NCI-H446 treated with DMSO at 0.1 percent for 48 hours (cell line): ENCODE data around the gene ELP4.
A peak's percentile ranks its signal among the peaks of the same experiment; 100 is the strongest.
"Not testable (repeated sequence)": the region's sequence is repeated elsewhere in the genome, so short reads cannot be mapped to it uniquely, and the experiment has no call there.

ENCODE experiments used
- DNase-seq: peaks from one replicate; lab custom pipeline; 2025; lab: John Stamatoyannopoulos, UW

ELP4 gene

DNA sequence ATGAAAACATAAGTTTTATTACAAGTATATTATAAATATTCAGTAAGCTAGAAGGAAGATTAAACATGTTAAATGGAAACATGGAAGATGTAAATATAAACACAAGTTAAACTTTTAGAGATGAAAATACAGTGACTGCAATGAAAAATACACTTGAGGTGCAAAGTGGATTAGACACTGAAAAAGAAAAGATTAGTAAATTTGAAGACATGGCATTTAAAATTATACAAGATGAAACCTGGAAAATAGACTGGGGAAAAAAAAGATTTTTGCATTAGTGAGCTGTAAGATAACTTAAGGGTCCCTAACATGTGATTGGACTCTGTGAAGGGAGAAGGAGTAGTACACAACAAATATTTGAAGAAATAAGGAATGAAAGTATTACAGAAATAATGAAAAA lies 33.3 kb downstream of the ELP4 start:
- no peak for DNase-seq

DNA sequence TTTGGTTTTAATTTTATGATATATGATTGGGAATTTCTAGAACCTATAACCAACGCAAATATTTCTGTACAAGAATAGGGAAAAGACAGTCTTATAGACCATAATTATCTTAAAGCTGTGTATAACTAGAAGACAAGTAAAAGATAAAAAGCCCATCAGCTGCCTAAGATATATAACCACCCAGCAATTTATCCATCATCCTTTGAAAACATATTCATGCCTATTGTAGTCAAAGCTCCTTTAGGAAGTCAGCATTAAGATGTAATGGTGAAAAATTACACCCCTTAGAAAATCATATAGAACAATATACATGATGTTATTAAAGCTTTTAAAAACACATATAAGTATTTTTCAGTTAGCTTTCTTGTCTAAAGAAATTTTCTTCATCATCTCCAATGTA lies 46.4 kb downstream of the ELP4 start:
- no peak for DNase-seq

DNA sequence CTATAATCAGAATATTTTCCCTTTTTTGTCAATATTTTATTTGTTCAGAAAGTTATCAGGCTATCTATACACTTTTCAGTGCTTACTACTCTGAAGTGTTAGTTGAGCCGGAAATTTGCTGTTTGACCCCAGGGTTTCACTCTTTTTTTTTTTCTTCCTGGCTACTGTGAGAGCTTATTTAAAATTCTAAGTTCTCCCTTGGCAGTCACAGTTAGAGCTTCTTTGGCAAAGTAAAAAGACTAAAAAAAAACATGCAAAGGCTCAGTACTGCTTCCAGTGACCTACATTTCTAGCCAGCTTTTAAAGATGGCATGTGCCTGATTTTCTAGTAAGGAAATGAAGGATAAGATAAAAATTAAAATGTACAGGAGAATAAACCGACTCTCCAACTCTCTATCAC lies 48.4 kb downstream of the ELP4 start:
- DNase-seq, result peak; percentile 68

DNA sequence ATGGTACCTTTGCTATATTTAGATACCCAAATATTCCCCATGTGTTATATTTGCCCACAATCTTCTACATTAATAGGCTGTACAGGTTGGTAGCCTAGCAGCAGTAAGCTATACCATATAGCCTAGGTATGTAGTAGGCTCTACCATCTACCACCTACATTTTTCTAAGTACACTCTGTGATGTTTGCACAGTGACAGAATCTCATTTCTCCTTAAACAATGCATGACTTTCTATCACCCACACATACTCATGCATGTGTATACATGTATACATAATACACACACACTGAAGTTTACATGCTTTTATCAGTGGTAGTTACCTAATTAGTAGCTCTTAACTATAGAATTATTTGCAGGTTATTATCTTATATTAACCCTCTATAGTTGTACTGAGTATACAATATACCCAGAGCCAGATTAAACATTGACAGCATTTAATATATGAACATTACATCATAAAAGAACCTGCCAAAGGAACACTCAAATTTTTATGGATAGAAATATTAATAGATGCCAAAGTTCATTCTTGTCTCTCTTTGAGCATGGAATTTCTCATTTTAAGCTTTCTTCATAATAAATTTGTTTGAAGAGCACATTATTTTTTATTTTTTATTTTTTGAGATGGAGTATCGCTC lies 51.4 kb downstream of the ELP4 start:
- no peak for DNase-seq

DNA sequence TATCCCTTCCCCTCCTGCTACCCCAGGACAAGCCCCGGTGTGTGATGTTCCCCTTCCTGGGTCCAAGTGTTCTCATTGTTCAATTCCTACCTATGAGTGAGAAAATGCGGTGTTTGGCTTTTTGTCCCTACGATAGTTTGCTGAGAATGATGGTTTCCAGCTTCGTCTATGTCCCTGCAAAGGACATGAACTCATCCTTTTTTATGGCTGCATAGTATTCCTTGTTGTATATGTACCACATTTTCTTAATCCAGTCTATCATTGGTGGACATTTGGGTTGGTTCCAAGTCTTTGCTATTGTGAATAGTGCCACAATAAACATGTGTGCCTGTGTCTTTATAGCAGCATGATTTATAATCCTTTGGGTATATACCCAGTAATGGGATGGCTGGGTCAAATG lies 55.0 kb downstream of the ELP4 start:
- DNase-seq, result not testable (repeated sequence)

DNA sequence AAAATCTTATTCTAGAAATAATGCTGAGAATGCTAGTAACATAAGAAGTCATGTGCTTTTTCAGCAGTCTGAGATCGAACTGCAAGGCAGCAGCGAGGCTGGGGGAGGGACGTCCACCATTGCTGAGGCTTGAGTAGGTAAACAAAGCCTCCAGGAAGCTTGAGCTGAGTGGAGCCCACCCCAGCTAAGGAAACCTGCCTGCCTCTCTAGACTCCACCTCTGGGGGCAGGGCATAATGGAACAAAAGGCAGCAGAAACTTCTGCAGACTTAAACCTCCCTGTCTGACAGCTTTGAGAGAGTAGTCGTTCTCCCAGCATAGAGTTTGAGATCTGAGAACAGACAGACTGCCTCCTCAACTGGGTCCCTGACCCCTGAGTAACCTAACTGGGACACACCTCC lies 64.6 kb downstream of the ELP4 start:
- not testable (repeated sequence) for DNase-seq

DNA sequence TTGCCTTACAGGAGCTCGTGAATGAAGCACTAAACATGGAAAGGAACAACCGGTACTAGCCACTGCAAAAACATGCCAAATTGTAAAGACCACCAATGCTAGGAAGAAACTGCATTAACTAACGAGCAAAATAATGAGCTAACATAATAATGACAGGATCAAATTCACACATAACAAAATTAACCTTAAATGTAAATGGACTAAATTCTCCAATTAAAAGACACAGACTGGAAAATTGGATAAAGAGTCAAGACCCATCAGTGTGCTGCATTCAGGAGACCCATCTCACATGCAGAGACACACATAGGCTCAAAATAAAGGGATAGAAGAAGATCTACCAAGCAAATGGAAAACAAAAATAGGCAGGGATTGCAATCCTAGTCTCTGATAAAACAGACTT lies 66.2 kb downstream of the ELP4 start:
- DNase-seq, result not testable (repeated sequence)

DNA sequence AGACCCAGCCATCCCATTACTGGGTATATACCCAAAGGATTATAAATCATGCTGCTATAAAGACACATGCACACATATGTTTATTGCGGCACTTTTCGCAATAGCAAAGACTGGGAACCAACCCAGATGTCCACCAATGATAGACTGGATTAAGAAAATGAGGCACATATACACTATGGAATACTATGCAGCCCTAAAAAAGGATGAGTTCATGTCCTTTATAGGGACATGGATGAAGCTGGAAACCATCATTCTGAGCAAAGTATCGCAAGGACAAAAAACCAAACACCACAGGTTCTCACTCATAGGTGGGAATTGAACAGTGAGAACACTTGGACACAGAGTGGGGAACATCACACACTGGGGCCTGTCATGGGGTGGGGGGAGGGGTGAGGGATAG lies 69.8 kb downstream of the ELP4 start:
- not testable (repeated sequence) for DNase-seq

DNA sequence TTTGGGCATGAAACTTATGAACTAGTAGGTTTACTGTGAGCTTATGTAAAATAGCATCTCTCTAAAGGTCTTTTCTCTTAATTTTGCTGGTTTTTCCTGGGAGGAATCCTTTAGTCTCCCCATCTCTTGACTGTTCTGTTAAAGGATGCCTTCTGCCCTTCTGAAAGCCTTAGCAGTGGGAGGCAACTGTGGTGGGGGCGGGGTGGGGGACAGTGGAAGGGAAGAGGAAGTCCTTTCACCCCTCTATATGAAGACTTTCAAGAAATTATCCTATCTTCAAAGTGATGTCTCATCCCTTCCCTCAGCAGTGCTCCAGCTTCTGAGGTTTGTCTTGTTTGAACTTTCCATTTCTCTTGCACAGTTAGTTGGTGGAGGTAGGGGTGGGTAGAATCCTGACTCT lies 73.1 kb downstream of the ELP4 start:
- no peak for DNase-seq

DNA sequence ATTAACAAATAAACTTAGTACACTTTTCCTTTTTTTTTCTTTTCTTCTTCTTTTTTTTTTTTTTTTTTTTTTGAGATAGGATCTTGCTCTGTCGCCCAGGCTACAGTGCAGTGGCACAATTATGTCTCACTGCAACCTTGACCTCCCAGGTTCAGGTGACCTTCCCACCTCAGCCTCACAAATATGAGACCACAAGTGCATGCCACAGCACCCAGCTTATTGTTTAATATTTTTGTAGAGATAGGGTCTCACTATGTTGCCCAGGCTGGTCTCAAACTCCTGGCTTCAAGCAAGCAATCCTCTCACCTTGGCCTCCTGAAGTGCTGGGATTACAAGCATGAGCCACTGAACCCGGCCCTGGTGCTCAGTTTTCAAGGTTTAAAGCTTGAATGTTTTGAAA lies 88.9 kb downstream of the ELP4 start:
- no peak for DNase-seq

DNA sequence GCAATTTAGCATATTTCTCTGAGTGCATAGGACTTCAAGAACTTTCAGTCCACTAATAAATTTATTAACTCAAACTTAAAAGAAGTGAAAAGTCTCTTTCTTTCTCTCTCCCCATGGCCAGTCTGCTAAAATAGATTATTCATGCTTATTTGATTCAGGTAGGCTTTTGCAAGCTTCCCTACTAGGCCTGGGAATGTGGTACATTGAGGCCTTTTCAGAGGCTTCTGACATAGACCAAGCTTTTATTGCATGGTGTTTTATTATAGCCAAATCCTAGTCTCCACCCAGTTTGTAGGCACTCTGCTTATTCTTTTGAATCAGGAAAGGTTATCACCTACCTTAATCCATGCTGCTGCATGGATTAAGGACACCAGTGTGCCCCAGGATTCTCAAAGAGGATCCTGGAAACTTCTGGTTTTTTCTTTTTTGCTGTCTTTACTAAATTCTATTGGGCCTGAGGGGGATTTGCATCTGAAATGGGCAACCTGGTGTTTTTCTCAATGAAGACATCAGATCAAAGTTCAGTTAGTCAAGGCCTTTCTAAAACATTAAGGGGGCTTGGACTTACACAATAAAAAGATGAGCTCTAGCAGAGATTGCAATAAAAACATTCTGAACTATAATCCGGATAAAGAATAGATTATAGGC lies 92.2 kb downstream of the ELP4 start:
- no peak for DNase-seq

DNA sequence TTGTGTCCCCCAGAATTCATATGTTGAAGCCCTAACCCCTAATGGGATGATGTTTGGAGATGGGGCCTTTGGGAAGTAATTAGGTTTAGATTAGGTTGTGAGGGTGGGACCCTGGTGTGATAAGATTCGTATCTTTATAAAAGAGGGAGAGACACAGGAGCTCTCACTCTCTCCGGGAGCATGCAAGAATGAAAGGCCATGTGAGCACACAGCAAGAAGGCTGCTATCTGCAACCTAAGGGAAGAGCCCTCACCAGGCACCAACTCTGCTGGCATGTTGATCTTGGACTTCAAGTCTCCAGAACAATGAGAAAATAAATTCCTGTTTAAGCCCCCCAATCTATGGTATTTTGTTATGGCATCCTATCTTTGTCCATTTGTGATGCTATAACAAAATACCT lies 97.3 kb downstream of the ELP4 start:
- DNase-seq, result no peak

DNA sequence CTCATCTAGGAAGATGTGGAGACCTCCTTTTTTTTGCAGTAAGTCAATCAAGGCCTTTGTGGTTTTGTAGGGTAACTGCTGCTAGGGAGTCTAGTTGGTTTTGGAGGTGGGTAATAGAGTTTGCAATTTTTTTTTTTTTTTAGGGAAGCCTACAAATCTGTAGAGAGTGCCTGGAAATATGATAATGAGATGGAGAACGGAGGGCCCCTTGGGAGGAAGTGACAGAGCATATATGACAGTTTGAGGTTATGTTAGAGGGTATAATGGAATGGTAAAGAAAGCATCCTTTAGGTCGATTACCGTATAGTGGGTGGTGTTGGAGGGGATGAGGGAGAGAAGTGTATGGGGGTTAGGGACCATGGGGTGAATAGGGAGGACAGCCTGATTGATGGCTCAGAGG lies 98.3 kb downstream of the ELP4 start:
- DNase-seq, result no peak

DNA sequence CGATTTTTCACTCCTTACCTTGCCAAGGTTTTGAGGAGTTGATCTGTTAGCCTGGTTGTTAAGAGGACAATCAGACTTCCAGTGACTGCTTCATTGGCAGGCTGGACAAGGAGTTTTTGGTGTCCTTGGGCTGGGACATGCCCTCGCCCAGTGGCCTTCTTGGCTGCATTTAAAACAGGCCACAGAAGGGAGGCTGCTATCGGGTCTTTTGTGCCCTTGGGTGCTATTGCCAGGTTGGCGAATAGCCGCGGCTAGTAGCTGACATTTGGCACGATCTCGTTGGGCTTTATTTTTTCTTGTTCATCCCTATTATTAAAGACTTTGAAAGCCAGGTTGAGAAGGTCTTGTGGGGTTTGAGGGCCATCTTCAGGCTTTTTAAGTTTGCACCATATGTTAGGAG lies 99.4 kb downstream of the ELP4 start:
- peak; percentile 34 for DNase-seq

DNA sequence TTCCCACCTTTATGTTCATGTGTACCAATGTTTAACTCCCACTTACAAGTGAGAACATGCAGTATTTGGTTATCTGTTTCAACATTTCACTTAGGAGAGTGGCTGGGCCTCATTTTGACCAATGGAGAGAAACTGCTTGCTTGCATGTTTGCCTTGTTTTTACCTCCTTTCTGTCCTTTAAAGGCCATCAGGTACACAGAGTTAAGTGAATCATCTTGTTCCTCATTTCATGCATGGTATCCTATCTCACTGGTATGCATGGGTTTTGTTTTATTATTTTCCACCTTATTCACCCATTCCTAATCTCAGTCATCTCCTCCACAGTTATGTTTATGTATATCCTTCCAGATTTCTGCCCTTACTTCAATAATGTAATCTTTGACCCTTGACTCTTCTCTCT lies 101.0 kb downstream of the ELP4 start:
- DNase-seq, result no peak

DNA sequence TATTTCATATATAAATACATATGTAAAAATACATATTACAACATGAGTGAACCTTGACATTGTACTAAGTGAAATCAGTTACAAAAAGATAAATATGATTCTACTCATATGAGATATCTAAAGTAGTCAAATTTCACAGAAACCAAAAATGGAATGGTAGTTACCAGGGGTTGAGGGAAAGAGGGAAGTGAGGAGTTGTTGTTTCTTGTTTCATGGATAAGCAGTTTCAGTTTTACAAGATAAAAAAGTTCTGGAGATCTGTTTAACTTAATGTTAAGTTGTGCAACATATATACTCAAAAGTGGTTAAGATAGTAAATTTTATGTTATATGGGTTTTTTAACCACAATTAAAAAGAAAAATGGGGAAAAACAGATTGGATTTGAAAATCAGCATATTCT lies 107.7 kb downstream of the ELP4 start:
- no peak for DNase-seq

DNA sequence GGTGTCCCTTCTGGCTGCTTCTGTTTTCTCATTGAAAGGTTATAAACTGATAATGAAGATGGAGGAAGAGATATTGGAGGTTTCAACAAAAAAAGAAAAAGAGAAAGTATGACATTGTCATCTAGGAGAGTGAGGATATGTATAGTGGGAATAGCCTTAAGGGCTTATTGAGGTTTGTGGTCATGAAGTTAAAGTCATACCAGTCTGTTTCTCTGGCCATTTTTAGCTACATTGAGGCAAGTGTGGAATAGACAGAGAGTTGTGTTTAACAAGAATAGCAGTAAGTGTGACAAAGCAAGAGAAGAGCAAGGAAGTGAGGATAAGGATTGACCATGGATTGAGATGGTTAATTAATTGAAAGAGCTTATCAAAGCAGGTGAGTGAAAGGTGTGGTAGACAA lies 110.4 kb downstream of the ELP4 start:
- DNase-seq, result no peak

DNA sequence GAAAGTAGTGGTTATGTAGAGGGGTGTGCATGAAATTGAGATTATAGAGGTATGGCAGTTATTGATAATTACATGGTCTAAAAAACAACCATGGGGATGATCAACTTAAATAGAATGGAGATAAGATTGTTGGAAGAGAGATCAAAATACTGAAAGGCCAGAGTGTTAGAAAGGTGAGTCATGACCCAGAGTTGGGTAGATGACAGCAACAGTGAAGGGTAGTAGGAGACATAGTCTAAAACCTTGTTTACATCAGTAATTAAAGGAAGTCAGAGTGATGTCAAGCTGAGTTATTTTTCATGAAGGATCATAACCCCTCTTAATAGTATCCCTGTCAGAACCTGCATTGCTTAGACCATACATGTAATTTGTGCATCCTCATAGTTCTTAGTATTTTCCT lies 110.9 kb downstream of the ELP4 start:
- DNase-seq, result no peak

DNA sequence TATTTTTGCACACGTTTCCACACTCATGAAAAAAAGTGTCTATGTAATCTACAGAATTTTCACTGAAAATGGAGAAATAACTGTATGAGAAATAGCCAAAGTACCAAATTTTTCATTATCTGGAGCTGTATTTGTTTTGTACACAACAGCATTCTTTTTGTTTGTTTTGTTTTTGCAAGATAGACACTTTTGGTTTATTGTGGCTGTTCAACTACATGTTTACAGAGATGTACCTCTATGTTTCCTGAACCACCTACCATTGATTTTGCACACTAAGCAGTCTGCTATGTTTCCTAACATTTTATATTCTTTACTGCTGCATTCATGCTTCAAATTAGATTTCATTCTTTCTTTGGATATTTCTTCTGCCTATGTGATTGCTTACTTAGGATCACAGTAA lies 116.3 kb downstream of the ELP4 start:
- DNase-seq, result no peak

DNA sequence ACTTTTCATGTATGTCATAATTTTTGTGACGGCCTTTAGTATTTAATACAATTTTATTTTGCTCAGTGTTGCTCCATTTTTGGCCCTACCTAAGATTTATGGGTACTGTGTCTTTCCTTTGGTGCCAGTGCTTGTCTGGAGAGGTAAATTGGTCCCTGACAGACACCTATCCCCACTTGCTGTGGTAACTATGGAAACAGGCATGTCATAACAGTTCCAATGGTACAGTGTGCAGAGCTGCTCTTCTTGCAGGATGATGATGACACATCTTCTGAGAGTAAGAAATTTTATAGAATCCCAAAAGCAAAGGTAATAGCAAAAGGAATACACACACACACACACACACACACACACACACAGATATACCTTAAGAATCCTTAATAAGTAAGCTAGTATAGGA lies 118.5 kb downstream of the ELP4 start:
- peak; percentile 40 for DNase-seq

DNA sequence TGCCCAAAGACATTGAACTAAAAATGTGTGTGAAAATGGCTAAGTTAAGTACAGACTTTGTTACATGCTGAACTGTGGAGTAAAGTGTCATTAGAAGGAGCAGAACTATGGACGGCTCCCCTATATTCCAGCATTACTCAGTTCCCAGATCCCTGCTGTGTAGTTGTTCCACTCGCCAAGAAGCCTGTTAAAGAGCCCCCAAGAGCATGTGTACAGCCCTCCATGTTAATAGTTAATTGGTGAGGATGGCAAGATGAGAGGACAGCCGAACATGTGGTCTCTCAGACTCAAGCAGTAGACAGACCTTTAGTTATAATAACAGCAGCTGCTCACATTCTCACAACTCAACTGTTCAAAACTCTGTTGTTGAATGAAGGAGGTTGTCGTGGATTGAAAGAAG lies 127.4 kb downstream of the ELP4 start:
- DNase-seq, result peak; percentile 98

DNA sequence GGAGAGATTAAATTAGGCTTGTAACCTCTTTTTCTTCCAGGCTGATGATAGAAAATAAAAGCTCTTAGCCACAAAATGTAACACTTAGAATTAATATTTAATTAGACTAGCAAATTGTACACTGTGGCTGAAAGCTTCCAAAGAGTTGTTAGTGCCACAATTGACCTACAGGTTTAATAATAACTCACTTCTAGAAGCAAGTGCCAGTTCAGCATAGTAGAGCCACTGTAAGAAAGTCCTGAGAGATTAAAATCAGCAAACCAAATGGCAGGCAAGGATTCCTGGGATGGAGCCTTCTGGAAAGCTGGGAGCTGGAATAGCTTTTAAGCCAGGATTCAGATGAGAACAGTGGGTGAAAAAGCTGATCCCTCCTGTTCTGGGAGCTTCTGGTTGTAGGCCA lies 131.0 kb downstream of the ELP4 start:
- peak; percentile 82 for DNase-seq

DNA sequence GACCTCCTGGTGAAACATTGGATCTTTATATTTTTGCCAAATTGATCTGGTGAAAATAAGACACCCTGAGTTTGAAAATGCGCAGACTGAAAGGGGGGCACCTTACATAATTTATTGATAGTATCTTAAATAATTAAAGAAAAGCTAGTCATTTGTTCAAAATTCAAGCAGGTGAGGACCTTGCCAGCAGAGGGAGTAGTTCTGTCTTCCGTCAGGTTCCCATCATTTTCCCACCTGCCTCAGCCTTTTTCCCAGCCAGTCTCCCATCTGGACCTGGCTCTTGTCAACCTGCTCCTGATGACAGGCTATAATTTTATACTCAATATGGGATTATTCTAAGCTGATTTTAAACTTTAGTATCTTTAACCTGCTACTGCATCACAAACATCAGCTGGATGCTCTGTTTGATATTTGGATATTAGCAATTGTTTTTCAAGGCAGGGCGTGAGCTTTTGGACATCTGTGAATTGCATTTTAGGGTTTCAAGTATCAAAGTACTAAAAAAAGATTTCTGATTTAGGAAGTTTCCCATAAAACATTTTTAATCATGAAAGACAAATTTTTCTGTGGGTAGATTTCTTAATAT lies 132.0 kb downstream of the ELP4 start:
- peak; percentile 71 for DNase-seq

DNA sequence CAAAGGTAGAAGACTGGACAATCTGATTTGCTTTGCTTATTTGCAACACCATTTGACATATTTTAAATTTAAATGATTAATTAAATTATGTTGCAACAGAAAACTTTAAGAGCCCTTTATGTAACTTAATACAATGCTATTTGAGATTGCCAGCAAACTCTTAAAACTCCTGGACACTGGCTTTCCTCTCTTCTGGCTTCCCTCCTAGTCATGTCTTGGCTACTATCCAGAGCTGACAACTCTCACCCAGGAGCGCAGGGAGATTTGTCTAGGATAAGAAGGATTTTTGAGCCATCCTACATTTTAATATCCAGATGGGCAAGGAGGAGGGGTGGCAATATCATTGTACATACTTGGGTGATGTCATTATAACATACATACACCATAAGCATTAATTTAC lies 134.3 kb downstream of the ELP4 start:
- peak; percentile 91 for DNase-seq
